ENCODE data around the gene S1PR1.
A peak's percentile ranks its signal among the peaks of the same experiment; 100 is the strongest.

S1PR1 gene

GRCh38 chr1:101250222-101250621 is 13.4 kb downstream of the S1PR1 start:
- DNase-seq, result no peak

- no peak for DNase-seq
Measured at GRCh38 chr1:101250656-101251272, 13.9 kb downstream of the S1PR1 start.

GRCh38 chr1:101251504-101251903 is 14.7 kb downstream of the S1PR1 start:
- no peak for DNase-seq

GRCh38 chr1:101253976-101254674 is 17.3 kb downstream of the S1PR1 start:
- no peak for DNase-seq

GRCh38 chr1:101257500-101258325 is 20.9 kb downstream of the S1PR1 start:
- peak; percentile 58 for DNase-seq

GRCh38 chr1:101259744-101260148 is 22.9 kb downstream of the S1PR1 start:
- DNase-seq, result peak; percentile 40

GRCh38 chr1:101260556-101261350 is 23.9 kb downstream of the S1PR1 start:
- DNase-seq, result no peak

- DNase-seq, result no peak
Measured at GRCh38 chr1:101261623-101262022, 24.8 kb downstream of the S1PR1 start.

GRCh38 chr1:101262060-101262459 is 25.2 kb downstream of the S1PR1 start:
- no peak for DNase-seq

- DNase-seq, result peak; percentile 55
Measured at GRCh38 chr1:101262630-101263348, 26.0 kb downstream of the S1PR1 start.

GRCh38 chr1:101264697-101265096 is 27.9 kb downstream of the S1PR1 start:
- DNase-seq, result peak; percentile 55

GRCh38 chr1:101265684-101266083 is 28.9 kb downstream of the S1PR1 start:
- DNase-seq, result no peak

GRCh38 chr1:101267082-101267481 is 30.3 kb downstream of the S1PR1 start:
- DNase-seq, result no peak

GRCh38 chr1:101268893-101269292 is 32.1 kb downstream of the S1PR1 start:
- no peak for DNase-seq

GRCh38 chr1:101275672-101276071 is 38.9 kb downstream of the S1PR1 start:
- DNase-seq, result no peak

GRCh38 chr1:101276818-101277217 is 40.0 kb downstream of the S1PR1 start:
- no peak for DNase-seq

- no peak for DNase-seq
Measured at GRCh38 chr1:101278238-101278637, 41.4 kb downstream of the S1PR1 start.

GRCh38 chr1:101278845-101279244 is 42.0 kb downstream of the S1PR1 start:
- peak; percentile 49 for DNase-seq

GRCh38 chr1:101280049-101280592 is 43.3 kb downstream of the S1PR1 start:
- no peak for DNase-seq

GRCh38 chr1:101280942-101281654 is 44.3 kb downstream of the S1PR1 start:
- no peak for DNase-seq

GRCh38 chr1:101281751-101282150 is 44.9 kb downstream of the S1PR1 start:
- no peak for DNase-seq

Data from CD4-positive, alpha-beta T cell treated with Interleukin-10 for 1 hour (primary cell).